ENCODE results near the gene CACNA1D. TPM values are rescaled to one million over a fixed set of nuclear protein-coding genes. Genes with fewer than 3 reads are reported as not detected.

Gene CACNA1D
- total RNA-seq, 1 experiment from 2014 or later: 1.1 TPM

- CTCF ChIA-PET: no interaction called here
- TF ChIP-seq, protein P1, sequence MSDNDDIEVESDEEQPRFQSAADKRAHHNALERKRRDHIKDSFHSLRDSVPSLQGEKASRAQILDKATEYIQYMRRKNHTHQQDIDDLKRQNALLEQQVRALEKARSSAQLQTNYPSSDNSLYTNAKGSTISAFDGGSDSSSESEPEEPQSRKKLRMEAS (IDR thresholded peaks at IDR 0.05): no peak
- TF ChIP-seq SP1 (IDR thresholded peaks at IDR 0.05; ENCODE audit: low read depth): no peak
- TF ChIP-seq EZH2phosphoT487 (IDR thresholded peaks at IDR 0.05; ENCODE audit: borderline replicate concordance): no peak
- no peak for TF ChIP-seq EZH2 (IDR thresholded peaks at IDR 0.05)
- TF ChIP-seq ZFX (IDR thresholded peaks at IDR 0.05): no peak
- TF ChIP-seq ELF1 (IDR thresholded peaks at IDR 0.05; ENCODE audit: borderline replicate concordance, low read depth): no peak
- TF ChIP-seq CBX3 (IDR thresholded peaks at IDR 0.05; ENCODE audit: low read depth): no peak
Observed at GRCh38 chr3:53694046-53694445, 199.6 kb downstream of the CACNA1D start.

GRCh38 chr3:53694666-53695323, 200.4 kb downstream of the CACNA1D start:
- Histone ChIP-seq H3K4me1 (ENCODE audit: control insufficient read depth in 1 of 2, insufficient read depth in 2 of 2, low read length in 2 of 2) (no peaks in the 10 kb centered on the region), H3K27me3 (ENCODE audit: insufficient read depth, low read length) (peaks cover 30% of the 10 kb centered on the region), H2AFZ (ENCODE audit: low read depth, low read length, poor library complexity, severe bottlenecking) (no peak overlapping the region), H3K36me3 (ENCODE audit: control insufficient read depth in 1 of 2, insufficient read depth in 2 of 2, low read length in 2 of 2) (no peaks in the 10 kb centered on the region), H3K9me3 (ENCODE audit: control insufficient read depth in 1 of 2, insufficient read depth in 1 of 2, low read depth in 1 of 2, low read length in 2 of 2) (no peaks in the 10 kb centered on the region), H3K9ac (ENCODE audit: low read length) (no peak overlapping the region), H3K4me2 (ENCODE audit: low read length) (no peak overlapping the region), H3K4me3 (replicated peaks in 1 of 2; ENCODE audit: low read depth in 1 of 2, low read length in 2 of 2) (no peak overlapping the region), H3K27ac (ENCODE audit: low read depth, low read length) (no peak overlapping the region), H3K79me2 (ENCODE audit: insufficient read depth, low read length) (no peaks in the 10 kb centered on the region), H3K9me2 (ENCODE audit: insufficient read depth) (no peaks in the 10 kb centered on the region), H4K20me1 (ENCODE audit: insufficient read depth) (no peaks in the 10 kb centered on the region)
- POLR2A ChIA-PET: no interaction called here
- no peak for TF ChIP-seq POLR2A (IDR thresholded peaks at IDR 0.05; ENCODE audit: borderline replicate concordance, extremely low read depth, insufficient read depth, insufficient read length)
- intact Hi-C loops (cut with micrococcal nuclease): no loop called here
- ATAC-seq (no peak), DNase-seq (ENCODE audit: low read depth, low spot score) (no peak)
- CTCF ChIA-PET: no interaction called here
- no TSS peak for BruUV-seq (replicated peaks)
- RAD21 ChIA-PET (ENCODE audit: low non-redundant PET in 1 of 2, low total read pairs in 2 of 2, uncharacterized antibody in 2 of 2, unreplicated experiment in 2 of 2): no interaction called here

More at GRCh38 chr3:53694046-53694445, 199.6 kb downstream of the CACNA1D start:
- no peak overlapping the region for H3K4me2 ChIP-seq (ENCODE audit: low read length)
- no peak overlapping the region for H3K4me3 ChIP-seq (replicated peaks in 1 of 2; ENCODE audit: low read depth in 1 of 2, low read length in 2 of 2)
- H3K9ac ChIP-seq (ENCODE audit: low read length): no peak overlapping the region
- ChIA-PET RAD21 (ENCODE audit: low non-redundant PET in 1 of 2, low total read pairs in 2 of 2, uncharacterized antibody in 2 of 2, unreplicated experiment in 2 of 2) (no interaction called here), POLR2A (no interaction called here)
- H3K27me3 ChIP-seq (ENCODE audit: insufficient read depth, low read length): peaks cover 30% of the 10 kb centered on the region
- intact Hi-C loops (cut with micrococcal nuclease): no loop called here
- H3K4me1 ChIP-seq (ENCODE audit: control insufficient read depth in 1 of 2, insufficient read depth in 2 of 2, low read length in 2 of 2): no peaks in the 10 kb centered on the region
- no peaks in the 10 kb centered on the region for H3K9me3 ChIP-seq (ENCODE audit: control insufficient read depth in 1 of 2, insufficient read depth in 1 of 2, low read depth in 1 of 2, low read length in 2 of 2)
- H2AFZ ChIP-seq (ENCODE audit: low read depth, low read length, poor library complexity, severe bottlenecking): no peak overlapping the region
- H3K79me2 ChIP-seq (ENCODE audit: insufficient read depth, low read length): no peaks in the 10 kb centered on the region
- ATAC-seq (no peak), DNase-seq (ENCODE audit: low read depth, low spot score) (no peak)
- no peaks in the 10 kb centered on the region for H3K36me3 ChIP-seq (ENCODE audit: control insufficient read depth in 1 of 2, insufficient read depth in 2 of 2, low read length in 2 of 2)
- H4K20me1 ChIP-seq (ENCODE audit: insufficient read depth): no peaks in the 10 kb centered on the region
- BruUV-seq (replicated peaks): no TSS peak
- H3K9me2 ChIP-seq (ENCODE audit: insufficient read depth): no peaks in the 10 kb centered on the region
- no peak overlapping the region for H3K27ac ChIP-seq (ENCODE audit: low read depth, low read length)

Measured in HCT116 (cell line).